Natural killer cell (primary cell): ENCODE results near the gene NELFCD. TPM values are rescaled to one million over a fixed set of nuclear protein-coding genes. Genes with fewer than 3 reads are reported as not detected.

ENCODE experiments used
- ATAC-seq, 3 donors: fragments of 150-1000 bp in 2 of 3; fragments of 200-7000 bp in 1 of 3; cut with Tn5 transposase; 1 replicate in 1 of 3; 2 replicates in 2 of 3; pipeline ENCODE4 v1.10.0; 2021; ENCODE audit warnings: mild to moderate bottlenecking in 2 of 3, moderate library complexity in 2 of 3
- DNase-seq, 2 donors: peaks; one replicate each; pipeline versions ENCODE4 v3.0.0 to v3.0.0-alpha.2; 2013 to 2021; ENCODE audit warnings: mixed read lengths in 1 of 2
- H3K27ac ChIP-seq: one replicate; pipeline ENCODE4 v1.5.1; 2013; ENCODE audit warnings: mild to moderate bottlenecking, low read length
- H3K27me3 ChIP-seq: one replicate; pipeline ENCODE4 v1.6.1; 2013; ENCODE audit warnings: low read length; ENCODE audit not compliant: control insufficient read depth, insufficient read depth
- H3K36me3 ChIP-seq: one replicate; pipeline ENCODE4 v1.6.1; 2013; ENCODE audit warnings: low read length; ENCODE audit not compliant: control insufficient read depth, insufficient read depth
- H3K4me1 ChIP-seq: one replicate; pipeline ENCODE4 v1.6.1; 2013; ENCODE audit warnings: low read length; ENCODE audit not compliant: control insufficient read depth, insufficient read depth
- H3K4me3 ChIP-seq: one replicate; pipeline ENCODE4 v1.5.1; 2013; ENCODE audit warnings: low read length
- H3K9me3 ChIP-seq: one replicate; pipeline ENCODE4 v1.6.1; 2013; ENCODE audit warnings: low read length; ENCODE audit not compliant: control insufficient read depth, insufficient read depth
- H3K27ac Mint-ChIP-seq, 2 donors: one replicate each; pipeline ENCODE4 v1.8.0; 2022; ENCODE audit warnings: mild to moderate bottlenecking in 2 of 2, mixed read lengths in 2 of 2, moderate library complexity in 1 of 2
- H3K27me3 Mint-ChIP-seq, 2 donors: one replicate each; pipeline ENCODE4 v1.8.0; 2022; ENCODE audit warnings: low read depth in 2 of 2, mixed read lengths in 2 of 2
- H3K36me3 Mint-ChIP-seq: one replicate; pipeline ENCODE4 v1.8.0; 2022; ENCODE audit warnings: mixed read lengths
- H3K4me1 Mint-ChIP-seq, 2 donors: one replicate each; pipeline ENCODE4 v1.8.0; 2022; ENCODE audit warnings: mixed read lengths in 2 of 2
- H3K4me3 Mint-ChIP-seq: one replicate; pipeline ENCODE4 v1.8.0; 2022; ENCODE audit warnings: mild to moderate bottlenecking, moderate library complexity, mixed read lengths
- H3K9me3 Mint-ChIP-seq, 2 donors: one replicate each; pipeline ENCODE4 v1.8.0; 2022; ENCODE audit warnings: mixed read lengths in 2 of 2
- CTCF ChIP-seq: fragments of 200-600 bp; IDR thresholded peaks from one replicate; pipeline ENCODE4 v1.8.0; 2022; ENCODE audit warnings: antibody characterized with exemption
- WGBS: methylation state at CpG from one replicate; pipeline ENCODE4 v1.1.7; 2013; ENCODE audit warnings: missing lambda C conversion rate; ENCODE audit not compliant: insufficient coverage; 5-methylcytosine and 5-hydroxymethylcytosine counted together
- intact Hi-C: fragments of 100-400 bp; cut with micrococcal nuclease; formaldehyde crosslinking; loops from one replicate; pipeline ENCODE4 v1.14.2; 2022
- total RNA-seq, 4 donors: library from RNA; stranded (reverse); fragments of 120-200 nt in 1 of 4; gene quantifications; one replicate each; pipeline versions ENCODE4 v1.2.3 to v1.2.4, GENCODE V29; 2013 to 2022

Gene NELFCD
- total RNA-seq, 3 donors from 2014 or later (not counting 1 experiment from before 2014, with no cell fraction given): 75.7 to 105 (median 92.6) TPM

- Histone ChIP-seq H3K9me3 (no peaks in the 10 kb centered on the region), H3K27ac (no peak overlapping the region), H3K4me3 (no peak overlapping the region), H3K36me3 (peaks cover 2% of the 10 kb centered on the region), H3K4me1 (peaks cover 32% of the 10 kb centered on the region), H3K27me3 (no peaks in the 10 kb centered on the region)
- Mint-ChIP-seq H3K4me1 (peaks cover 33 to 42% of the 10 kb centered on the region in 2 donors), H3K4me3 (no peak overlapping the region), H3K27me3 (no peaks in the 10 kb centered on the region), H3K9me3 (no peaks in the 10 kb centered on the region), H3K36me3 (no peaks in the 10 kb centered on the region), H3K27ac (peak overlapping the region in 1 of 2 donors; percentile 52)
- intact Hi-C loops: no loop called here
- no peak for TF ChIP-seq CTCF
- 83% methylated on average over 16 of the region's 16 CpGs for WGBS
- DNase-seq: no peak
- ATAC-seq: no peak
Observed at GRCh38 chr20:59017493-59018231, 36.6 kb downstream of the NELFCD start.

- Mint-ChIP-seq H3K36me3 (no peaks in the 10 kb centered on the region), H3K27me3 (no peaks in the 10 kb centered on the region), H3K27ac (no peak overlapping the region), H3K4me3 (no peak overlapping the region), H3K9me3 (no peaks in the 10 kb centered on the region), H3K4me1 (peaks cover 31 to 34% of the 10 kb centered on the region in 2 donors)
- intact Hi-C loops: no loop called here
- no peaks in the 10 kb centered on the region for H3K9me3 ChIP-seq
- no peak overlapping the region for H3K27ac ChIP-seq
- H3K4me3 ChIP-seq: no peak overlapping the region
- 91% methylated on average over 10 of the region's 10 CpGs for WGBS
- no peak for TF ChIP-seq CTCF
- H3K36me3 ChIP-seq: peaks cover 13% of the 10 kb centered on the region
- ATAC-seq: no peak
- DNase-seq: no peak
- H3K4me1 ChIP-seq: peaks cover 25% of the 10 kb centered on the region
- no peaks in the 10 kb centered on the region for H3K27me3 ChIP-seq
Observed at GRCh38 chr20:59018817-59019216, 37.8 kb downstream of the NELFCD start.

- no peak for TF ChIP-seq CTCF
- ATAC-seq (no peak), DNase-seq (no peak)
- Mint-ChIP-seq H3K27me3 (no peaks in the 10 kb centered on the region), H3K4me3 (no peak within 1 kb of the TSS), H3K4me1 (peaks cover 27 to 30% of the 10 kb centered on the region in 2 donors), H3K36me3 (no peaks in the 10 kb centered on the region), H3K27ac (no peak within 1 kb of the TSS), H3K9me3 (no peaks in the 10 kb centered on the region)
- WGBS: 97% methylated on average over 5 of the region's 5 CpGs
- Histone ChIP-seq H3K4me1 (peaks cover 21% of the 10 kb centered on the region), H3K4me3 (no peak within 1 kb of the TSS), H3K27ac (no peak within 1 kb of the TSS), H3K36me3 (peaks cover 17% of the 10 kb centered on the region), H3K27me3 (no peaks in the 10 kb centered on the region), H3K9me3 (no peaks in the 10 kb centered on the region)
- intact Hi-C loops: no loop called here
Observed at GRCh38 chr20:59019217-59019616, 38.2 kb downstream of the NELFCD start, which contains the start of gene TUBB1. TUBB1 (plus strand) TSS chr20:59019429; CDS start chr20:59019523, 94 bp downstream.
